Kidney tubule cell (primary cell): ENCODE measurements around the gene ZNF41.
A peak's percentile ranks its signal among the peaks of the same experiment; 100 is the strongest.
"Not testable (repeated sequence)": the region's sequence is repeated elsewhere in the genome, so short reads cannot be mapped to it uniquely, and the experiment has no call there.

Experiments used
- DNase-seq: peaks from one replicate; pipeline ENCODE4 v3.0.0-alpha.2; 2018; ENCODE audit warnings: low spot score

Gene ZNF41

GRCh38 chrX:47492133-47492532 lies 9.1 kb upstream of the ZNF41 start:
- DNase-seq = not testable (repeated sequence)

- no peak for DNase-seq
These were observed 6.7 kb upstream of the ZNF41 start for GRCh38 chrX:47489507-47490275.

GRCh38 chrX:47484885-47485284 lies 1.9 kb upstream of the ZNF41 start:
- no peak for DNase-seq

- DNase-seq = peak; percentile 32
These were observed 565 bp upstream of the ZNF41 start for GRCh38 chrX:47483306-47484268.

- no peak for DNase-seq
These were observed 934 bp downstream of the ZNF41 start for GRCh38 chrX:47482065-47482511.

- DNase-seq = no peak
These were observed 1.9 kb downstream of the ZNF41 start for GRCh38 chrX:47481160-47481559.

GRCh38 chrX:47480576-47480975 lies 2.4 kb downstream of the ZNF41 start:
- no peak for DNase-seq

GRCh38 chrX:47475476-47475875 lies 7.5 kb downstream of the ZNF41 start:
- no peak for DNase-seq

GRCh38 chrX:47467106-47467505 lies 15.9 kb downstream of the ZNF41 start:
- DNase-seq = no peak

- DNase-seq = no peak
These were observed 22.5 kb downstream of the ZNF41 start for GRCh38 chrX:47460561-47460960.

- no peak for DNase-seq
These were observed 24.5 kb downstream of the ZNF41 start for GRCh38 chrX:47458528-47458927.

GRCh38 chrX:47456080-47456479 lies 26.9 kb downstream of the ZNF41 start:
- DNase-seq = no peak

- no peak for DNase-seq
These were observed 30.9 kb downstream of the ZNF41 start for GRCh38 chrX:47452112-47452511.

GRCh38 chrX:47448165-47448806 lies 34.7 kb downstream of the ZNF41 start:
- DNase-seq = no peak

GRCh38 chrX:47447607-47448006 lies 35.4 kb downstream of the ZNF41 start:
- no peak for DNase-seq

- DNase-seq = no peak
These were observed 36.1 kb downstream of the ZNF41 start for GRCh38 chrX:47446971-47447370.

GRCh38 chrX:47446431-47446830 lies 36.6 kb downstream of the ZNF41 start:
- no peak for DNase-seq

- DNase-seq = no peak
These were observed 52.1 kb downstream of the ZNF41 start for GRCh38 chrX:47430925-47431324.

GRCh38 chrX:47422444-47422843 lies 60.6 kb downstream of the ZNF41 start:
- DNase-seq = no peak

GRCh38 chrX:47420962-47421361 lies 62.1 kb downstream of the ZNF41 start:
- no peak for DNase-seq

- DNase-seq = peak; percentile 17
These were observed 62.8 kb downstream of the ZNF41 start for GRCh38 chrX:47420265-47420664.

GRCh38 chrX:47413179-47413594 lies 69.8 kb downstream of the ZNF41 start:
- no peak for DNase-seq
